Body of pancreas (tissue), 4 donors: Measurements from ENCODE around the gene CCDC127. TPM values are rescaled to one million over a fixed set of nuclear protein-coding genes. Genes with fewer than 3 reads are reported as not detected.
"Not testable (repeated sequence)": the region's sequence is repeated elsewhere in the genome, so short reads cannot be mapped to it uniquely, and the experiment has no call there.

Source experiments
- ATAC-seq: fragments of 150-250 bp; one replicate; pipeline ENCODE4 v1.9.1; 2016
- DNase-seq, 4 donors: peaks; one replicate each; pipeline ENCODE4 v3.0.0-alpha.2; 2019
- H3K27ac ChIP-seq, 4 donors: fragments of 200-600 bp; sonication (generic); 1 replicate in 3 of 4; 2 replicates in 1 of 4; pipeline versions ENCODE4 v1.5.1 to v1.6.1; 2016 to 2019; ENCODE audit warnings: mild to moderate bottlenecking in 1 of 4, mixed read lengths in 1 of 4, moderate library complexity in 1 of 4
- H3K27me3 ChIP-seq, 2 donors: fragments of 200-600 bp; sonication (generic); one replicate each; pipeline ENCODE4 v1.6.0; 2016; ENCODE audit warnings: mild to moderate bottlenecking in 1 of 2
- H3K36me3 ChIP-seq, 2 donors: fragments of 200-600 bp; sonication (generic); replicated peaks in 1 of 2; 2 replicates each; pipeline ENCODE4 v1.5.1; 2016; ENCODE audit warnings: low read depth in 2 of 2; ENCODE audit not compliant: insufficient read depth in 1 of 2
- H3K4me1 ChIP-seq: fragments of 200-600 bp; sonication (generic); one replicate; pipeline ENCODE4 v1.6.0; 2016
- H3K4me3 ChIP-seq, 2 donors: fragments of 200-600 bp; sonication (generic); 1 replicate in 1 of 2; 2 replicates in 1 of 2; pipeline ENCODE4 v1.5.1; 2016 to 2019
- H3K9me3 ChIP-seq, 3 donors: fragments of 200-600 bp; sonication (generic); 1 replicate in 2 of 3; 2 replicates in 1 of 3; pipeline ENCODE4 v1.5.1; 2016
- CTCF ChIP-seq, 7 experiments: fragments of 450-650 bp in 4 of 7; fragments of 200-600 bp in 3 of 7; sonication (generic) in 3 of 7; IDR thresholded peaks; one replicate each; pipeline ENCODE4 v1.5.1; 2016 to 2019; ENCODE audit warnings: antibody characterized with exemption in 7 of 7
- POLR2A ChIP-seq, 3 donors: fragments of 450-650 bp; IDR thresholded peaks; one replicate each; pipeline ENCODE4 v1.6.1; 2016; ENCODE audit warnings: antibody characterized with exemption in 3 of 3, mild to moderate bottlenecking in 2 of 3
- WGBS, 2 donors: methylation state at CpG; one replicate each; pipeline ENCODE4 v1.1.5; 2017; 5-methylcytosine and 5-hydroxymethylcytosine counted together
- intact Hi-C: fragments of 100-400 bp; cut with DNase I; formaldehyde crosslinking; loops from one replicate; pipeline ENCODE4 v1.15.1; 2023
- total RNA-seq, 2 donors: library from RNA; depleted of rRNA; stranded (reverse); fragments of >200 nt; gene quantifications; one replicate each; pipeline ENCODE4 v1.1.0, GENCODE V29; 2016

The CCDC127 gene
- total RNA-seq, 2 donors from 2014 or later = 3.9 to 4.0 TPM

GRCh38 chr5:243683-244367 is 25.9 kb upstream of the CCDC127 start:
- DNase-seq, H3K27me3 ChIP-seq, ATAC-seq, H3K4me3 ChIP-seq, H3K9me3 ChIP-seq, H3K27ac ChIP-seq, intact Hi-C loops, H3K4me1 ChIP-seq: not testable (repeated sequence)
- WGBS, 2 donors = 72 to 87% methylated on average over 12 of the region's 12 CpGs
- peaks cover 10 to 29% of the 10 kb centered on the region in 2 donors for H3K36me3 ChIP-seq

DNA sequence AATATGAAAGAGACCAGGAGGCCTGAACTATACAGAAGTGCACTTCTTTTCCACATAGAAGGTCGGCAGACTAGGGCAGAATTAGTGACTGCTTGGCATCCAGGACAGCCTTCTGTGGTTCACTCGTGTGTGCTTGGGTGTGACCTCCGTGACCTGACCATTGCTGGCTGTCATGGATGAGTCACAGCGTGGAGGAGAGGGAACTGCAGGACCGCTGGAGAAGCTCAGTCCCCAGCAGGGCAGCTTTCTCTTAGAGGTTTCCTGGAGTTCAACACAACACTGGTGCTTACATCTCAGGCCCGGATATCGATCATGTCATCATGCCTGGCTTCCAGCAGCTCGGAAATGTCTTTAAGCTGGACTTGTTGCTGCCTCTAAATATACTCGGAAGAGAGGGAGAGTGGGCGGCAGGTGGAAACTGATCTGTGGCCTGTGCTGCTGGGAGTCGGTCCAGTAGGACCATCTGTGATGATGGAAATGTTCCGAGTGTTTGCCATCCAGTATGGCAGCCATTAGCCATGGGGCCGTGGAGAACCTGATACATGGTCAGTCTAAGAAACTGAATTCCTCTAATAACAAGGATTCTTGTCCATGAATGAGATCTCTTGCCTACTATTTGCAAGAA is 23.2 kb upstream of the CCDC127 start:
- H3K36me3 ChIP-seq = peaks cover 10 to 28% of the 10 kb centered on the region in 2 donors
- WGBS, 2 donors = 93 to 99% methylated on average over 11 to 13 of the region's 13 CpGs
- H3K4me3 ChIP-seq, ATAC-seq, H3K4me1 ChIP-seq, DNase-seq, H3K27me3 ChIP-seq, H3K27ac ChIP-seq, H3K9me3 ChIP-seq, intact Hi-C loops: not testable (repeated sequence)

GRCh38 chr5:240550-240949 is 22.6 kb upstream of the CCDC127 start:
- H3K36me3 ChIP-seq = peaks cover 10 to 29% of the 10 kb centered on the region in 2 donors

GRCh38 chr5:237931-238330 is 20.0 kb upstream of the CCDC127 start:
- DNase-seq, H3K9me3 ChIP-seq, H3K27ac ChIP-seq, ATAC-seq, intact Hi-C loops, H3K27me3 ChIP-seq, H3K4me3 ChIP-seq, H3K4me1 ChIP-seq: not testable (repeated sequence)
- WGBS, 2 donors = 94 to 98% methylated on average over 8 of the region's 8 CpGs
- peaks cover 10 to 41% of the 10 kb centered on the region in 2 donors for H3K36me3 ChIP-seq

More at GRCh38 chr5:240550-240949, 22.6 kb upstream of the CCDC127 start:
- DNase-seq, H3K4me1 ChIP-seq, H3K9me3 ChIP-seq, H3K27me3 ChIP-seq, H3K27ac ChIP-seq, ATAC-seq, intact Hi-C loops, H3K4me3 ChIP-seq: not testable (repeated sequence)
- 96 to 98% methylated on average over 6 to 7 of the region's 7 CpGs for WGBS, 2 donors

GRCh38 chr5:235527-235926 is 17.6 kb upstream of the CCDC127 start:
- ATAC-seq, DNase-seq, intact Hi-C loops, H3K27ac ChIP-seq, H3K9me3 ChIP-seq, H3K4me1 ChIP-seq, H3K4me3 ChIP-seq, H3K27me3 ChIP-seq: not testable (repeated sequence)
- H3K36me3 ChIP-seq = peaks cover 5 to 31% of the 10 kb centered on the region in 2 donors
- WGBS, 2 donors = 97 to 98% methylated on average over 4 to 9 of the region's 9 CpGs

- DNase-seq (no peak), ATAC-seq (no peak)
- H3K4me3 ChIP-seq = no peak overlapping the region
- WGBS, 2 donors = 92 to 93% methylated on average over 8 of the region's 8 CpGs
- TF ChIP-seq POLR2A (IDR thresholded peaks at IDR 0.05) = no peak
- no peak for TF ChIP-seq CTCF (IDR thresholded peaks at IDR 0.05)
- intact Hi-C loops = no loop called here
- H3K27me3 ChIP-seq = no peaks in the 10 kb centered on the region
- H3K9me3 ChIP-seq = no peaks in the 10 kb centered on the region
- no peaks in the 10 kb centered on the region for H3K4me1 ChIP-seq
- no peak overlapping the region for H3K27ac ChIP-seq
- H3K36me3 ChIP-seq = peaks cover 0 to 30% of the 10 kb centered on the region in 2 donors
Measured at GRCh38 chr5:234450-234849, 16.5 kb upstream of the CCDC127 start.

GRCh38 chr5:233426-233825 is 15.5 kb upstream of the CCDC127 start:
- H3K4me3 ChIP-seq, H3K27me3 ChIP-seq, H3K9me3 ChIP-seq, H3K27ac ChIP-seq, DNase-seq, intact Hi-C loops, ATAC-seq, H3K4me1 ChIP-seq: not testable (repeated sequence)
- 94 to 95% methylated on average over 20 of the region's 20 CpGs for WGBS, 2 donors
- H3K36me3 ChIP-seq = peaks cover 0 to 34% of the 10 kb centered on the region in 2 donors
